CD4-positive, alpha-beta T cell treated with Interleukin-4 for 1 hour (primary cell): Measurements from ENCODE around the gene SPRTN.

Experiments used
- DNase-seq, 2 donors: peaks; one replicate each; pipeline ENCODE4 v3.0.0-alpha.2; 2020 to 2022

Gene SPRTN, protein sequence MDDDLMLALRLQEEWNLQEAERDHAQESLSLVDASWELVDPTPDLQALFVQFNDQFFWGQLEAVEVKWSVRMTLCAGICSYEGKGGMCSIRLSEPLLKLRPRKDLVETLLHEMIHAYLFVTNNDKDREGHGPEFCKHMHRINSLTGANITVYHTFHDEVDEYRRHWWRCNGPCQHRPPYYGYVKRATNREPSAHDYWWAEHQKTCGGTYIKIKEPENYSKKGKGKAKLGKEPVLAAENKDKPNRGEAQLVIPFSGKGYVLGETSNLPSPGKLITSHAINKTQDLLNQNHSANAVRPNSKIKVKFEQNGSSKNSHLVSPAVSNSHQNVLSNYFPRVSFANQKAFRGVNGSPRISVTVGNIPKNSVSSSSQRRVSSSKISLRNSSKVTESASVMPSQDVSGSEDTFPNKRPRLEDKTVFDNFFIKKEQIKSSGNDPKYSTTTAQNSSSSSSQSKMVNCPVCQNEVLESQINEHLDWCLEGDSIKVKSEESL

DNA sequence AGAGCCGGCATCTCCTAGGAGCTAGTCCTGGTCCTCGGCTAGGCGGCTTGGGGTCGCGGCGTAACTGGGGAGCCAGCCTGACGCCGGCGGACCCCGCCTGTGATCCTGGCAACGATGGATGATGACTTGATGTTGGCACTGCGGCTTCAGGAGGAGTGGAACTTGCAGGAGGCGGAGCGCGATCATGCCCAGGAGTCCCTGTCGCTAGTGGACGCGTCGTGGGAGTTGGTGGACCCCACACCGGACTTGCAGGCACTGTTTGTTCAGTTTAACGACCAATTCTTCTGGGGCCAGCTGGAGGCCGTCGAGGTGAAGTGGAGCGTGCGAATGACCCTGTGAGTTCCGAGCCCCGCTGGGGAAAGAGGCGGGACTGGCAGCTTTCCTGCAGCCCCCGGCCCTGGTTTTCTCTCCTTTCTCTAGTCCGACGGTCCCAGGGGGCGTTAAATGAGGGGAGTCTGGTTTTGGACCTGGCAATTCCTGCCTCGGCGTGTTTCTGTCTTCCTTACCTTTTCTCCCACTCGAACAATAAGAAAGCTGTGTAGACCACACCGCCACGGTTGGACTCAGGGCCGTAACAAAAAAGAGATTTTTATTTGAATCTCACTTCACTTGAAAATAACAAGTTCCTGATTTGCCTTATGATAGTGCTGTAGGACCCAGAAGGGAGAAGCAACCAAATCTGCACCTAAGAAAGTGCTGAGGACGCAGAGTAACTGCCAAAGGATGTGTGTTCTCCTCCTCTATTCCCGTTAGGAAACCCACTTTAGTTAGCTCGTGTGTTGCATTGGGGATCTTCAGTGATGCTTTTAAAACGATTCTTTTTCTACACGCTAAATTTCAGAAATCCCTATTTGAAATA is at the start of gene SPRTN:
Gene SPRTN (plus strand): TSS at position 24 of the 859 bp plus-strand sequence. CDS start 91 bp downstream, at position 115.
- no peak for DNase-seq

DNA sequence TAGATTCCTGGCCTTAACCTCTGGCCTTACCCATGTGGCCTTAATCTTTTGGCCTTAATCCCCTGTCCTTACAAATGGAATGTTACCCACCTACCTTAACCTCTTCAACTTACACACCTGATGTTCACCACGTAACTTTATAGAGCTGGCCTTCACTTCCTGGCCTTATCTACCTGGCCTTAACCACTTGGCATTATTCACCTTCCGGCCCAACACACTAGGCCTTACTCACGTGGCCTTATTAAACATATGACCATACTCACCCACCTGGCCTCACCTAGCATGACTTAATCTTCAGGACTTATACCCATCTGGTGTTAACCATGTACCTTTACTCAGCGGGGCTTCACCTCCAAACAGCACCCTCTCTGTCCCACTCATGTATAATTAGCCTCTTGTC is 42.2 kb upstream of the SPRTN start:
- DNase-seq = no peak

DNA sequence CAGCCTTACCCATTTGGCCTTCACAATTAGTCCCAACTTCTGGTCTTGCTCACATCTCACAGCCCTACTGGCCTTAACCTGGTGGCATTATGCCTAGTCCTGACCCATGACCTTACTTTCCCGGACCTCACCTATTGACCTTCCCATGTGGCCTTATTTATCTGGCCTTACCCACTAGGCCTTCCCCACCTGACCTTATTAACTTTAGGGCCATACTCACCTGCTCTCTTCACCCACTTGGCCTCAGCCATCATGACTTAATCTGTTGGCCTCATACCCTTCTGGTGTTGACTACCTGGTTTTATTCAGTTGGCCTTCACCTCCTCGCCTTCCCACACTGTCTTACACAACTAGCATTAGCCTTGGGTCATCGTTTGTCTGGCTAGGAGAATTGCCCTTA is 36.1 kb upstream of the SPRTN start:
- no peak for DNase-seq

DNA sequence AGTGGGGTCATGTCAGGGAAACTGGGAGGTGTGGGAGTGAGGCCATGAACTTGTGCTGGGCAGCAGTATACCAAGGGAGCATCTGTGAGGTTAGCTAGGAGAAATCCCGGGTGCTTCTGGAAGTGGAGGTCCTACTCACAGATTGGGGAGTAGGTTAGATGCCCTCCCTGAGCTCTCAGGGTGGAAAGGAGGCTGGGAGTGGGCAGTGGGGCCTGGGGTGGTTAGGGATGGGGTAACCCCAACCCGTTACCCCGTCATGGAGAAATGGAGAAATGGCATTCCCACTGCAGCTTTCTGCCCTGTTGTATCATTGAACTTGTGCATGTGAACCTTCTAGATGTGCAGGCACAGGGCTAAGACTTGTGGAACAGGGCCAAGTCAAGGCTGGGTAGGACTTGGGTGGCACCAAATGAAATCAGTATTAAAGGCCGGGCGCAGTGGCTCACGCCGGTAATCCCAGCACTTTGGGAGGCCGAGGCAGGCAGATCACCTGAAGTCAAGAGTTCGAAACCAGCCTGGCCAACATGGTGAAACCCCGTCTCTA is 27.6 kb upstream of the SPRTN start:
- DNase-seq = no peak

DNA sequence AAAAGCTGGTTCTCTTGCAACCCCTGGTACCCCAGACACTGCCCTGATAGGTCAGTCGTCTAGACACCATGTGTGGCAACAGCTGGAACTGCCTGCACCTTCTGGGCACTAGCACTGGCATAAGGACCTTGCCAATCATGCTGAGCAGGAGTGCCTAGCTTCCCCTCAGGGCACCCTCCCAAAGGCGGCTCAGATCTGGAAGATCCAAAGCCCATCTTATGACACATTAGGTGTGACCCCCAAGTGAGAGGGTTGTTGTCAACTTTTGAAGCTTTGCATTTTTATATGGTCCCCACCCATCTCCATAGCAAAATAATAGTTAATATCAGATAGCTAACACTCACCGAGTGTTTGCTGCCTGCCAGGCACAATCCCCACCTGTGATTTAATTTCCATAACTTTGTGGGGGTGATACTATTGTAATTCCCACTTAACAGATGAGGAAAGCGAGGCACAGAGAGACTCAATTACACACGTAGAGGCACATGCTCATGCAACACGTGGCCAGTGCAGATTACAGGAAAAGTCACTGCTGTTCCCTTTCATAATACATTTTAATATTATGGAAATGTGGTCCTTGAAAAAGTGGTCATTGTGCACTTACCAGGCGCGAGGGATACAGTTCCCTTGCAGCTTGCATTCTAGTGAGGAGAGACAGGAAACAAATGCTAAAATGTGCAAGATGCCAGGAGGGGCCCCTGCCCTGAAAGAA is 26.2 kb upstream of the SPRTN start:
- DNase-seq = no peak

DNA sequence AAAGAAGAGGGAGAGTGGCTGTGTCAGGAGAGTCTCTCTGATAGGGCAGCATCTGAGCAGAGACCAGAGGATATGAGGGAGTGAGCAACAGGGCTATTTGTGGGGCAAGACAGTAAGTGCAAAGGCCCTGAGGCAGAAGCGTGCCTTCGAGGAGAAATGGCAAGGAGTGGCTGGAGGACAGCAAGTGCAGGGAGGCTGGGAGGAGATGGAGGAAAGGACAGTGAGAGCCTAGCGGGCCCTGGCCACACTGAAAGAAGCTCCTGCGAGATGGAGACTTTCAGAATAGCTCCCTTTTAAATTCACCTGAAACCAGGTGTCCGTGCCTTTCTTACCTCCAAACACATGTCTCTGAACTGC is 25.7 kb upstream of the SPRTN start:
- DNase-seq = no peak

DNA sequence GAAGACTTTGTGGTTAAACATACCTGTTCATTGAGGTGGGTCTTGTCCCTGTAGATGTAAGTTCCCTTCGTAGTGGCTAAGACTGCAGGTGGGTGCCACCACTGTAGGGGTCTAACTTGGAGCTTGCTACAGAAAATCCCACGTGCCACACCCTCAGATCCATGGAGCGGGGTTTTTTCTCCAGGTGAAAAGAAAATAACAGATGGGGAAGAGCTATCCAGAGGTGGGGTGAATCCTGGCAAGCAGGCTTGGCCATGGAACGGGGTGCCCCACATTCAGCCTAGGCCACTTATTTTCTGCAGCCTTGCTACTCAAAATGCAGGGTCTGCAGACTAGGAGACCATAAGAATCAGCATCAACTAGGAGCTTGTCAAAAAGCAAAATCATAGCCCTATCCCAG is 24.4 kb upstream of the SPRTN start:
- no peak for DNase-seq

DNA sequence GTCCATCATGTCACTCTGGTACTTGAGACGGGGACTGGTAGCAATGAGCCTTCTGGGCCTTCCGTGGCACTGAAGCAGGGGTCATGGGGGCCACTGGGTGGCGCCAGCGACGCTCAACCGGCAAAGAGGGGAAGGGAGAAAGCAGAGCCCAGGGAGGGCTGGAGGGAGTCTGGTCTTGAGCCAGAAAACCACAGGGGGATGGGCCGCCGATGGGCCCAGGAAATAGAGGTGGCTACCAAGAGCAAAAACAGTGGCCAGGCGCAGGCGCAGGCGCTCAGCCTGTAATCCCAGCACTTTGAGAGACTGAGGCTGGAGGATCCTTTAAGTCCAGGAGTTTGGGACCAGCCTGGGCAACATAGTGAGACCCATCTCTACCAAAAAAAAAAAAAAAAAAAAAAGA is 22.2 kb upstream of the SPRTN start:
- peak; percentile 33 to 34 for DNase-seq

DNA sequence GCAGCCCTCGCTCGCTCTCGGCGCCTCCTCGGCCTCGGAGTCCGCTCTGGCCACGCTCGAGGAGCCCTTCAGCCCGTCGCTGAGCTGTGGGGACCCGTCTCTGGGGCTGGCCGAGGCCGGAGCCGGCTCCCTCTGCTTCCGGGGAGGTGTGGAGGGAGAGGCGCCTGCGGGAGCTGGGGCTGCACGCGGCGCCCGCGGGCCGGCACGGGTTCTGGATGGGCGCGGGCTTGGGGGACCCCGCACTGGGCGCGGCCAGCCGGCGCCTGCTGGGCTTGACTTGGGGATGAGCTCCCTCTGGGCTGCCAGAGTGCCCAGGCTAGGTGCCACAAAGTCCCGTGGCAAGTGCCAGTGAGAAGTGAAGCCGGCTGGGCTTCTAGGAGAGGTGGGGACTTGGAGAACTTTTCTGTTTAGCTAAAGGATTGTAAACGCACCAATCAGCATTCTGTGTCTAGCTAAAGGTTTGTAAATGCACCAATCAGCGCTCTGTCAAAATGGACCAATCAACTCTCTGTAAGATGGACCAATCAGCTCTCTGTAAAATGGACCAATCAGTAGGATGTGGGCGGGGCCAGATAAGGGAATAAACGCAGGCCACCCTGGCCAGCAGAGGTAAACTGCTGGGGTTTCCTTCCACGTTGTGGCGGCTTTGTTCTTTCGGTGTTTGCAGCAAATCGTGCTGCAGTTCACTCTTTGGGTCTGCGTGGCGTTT is 20.6 kb upstream of the SPRTN start:
- no peak for DNase-seq

DNA sequence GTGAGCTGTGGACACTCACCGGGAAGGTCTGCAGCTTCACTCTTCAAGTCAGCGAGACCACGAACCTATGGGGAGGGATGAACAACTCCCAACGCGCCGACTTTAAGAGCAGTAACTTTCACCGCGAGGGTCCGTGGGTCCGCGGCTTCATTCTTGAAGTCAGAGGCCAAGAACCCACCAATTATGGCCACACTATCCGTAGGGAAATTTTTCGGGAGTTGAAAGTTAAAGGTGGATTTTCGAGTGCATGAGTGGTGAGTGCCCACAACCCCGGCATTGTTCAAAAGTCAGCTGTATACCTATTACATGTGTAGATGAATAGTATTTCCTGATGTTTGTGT is 20.1 kb upstream of the SPRTN start:
- DNase-seq = no peak

DNA sequence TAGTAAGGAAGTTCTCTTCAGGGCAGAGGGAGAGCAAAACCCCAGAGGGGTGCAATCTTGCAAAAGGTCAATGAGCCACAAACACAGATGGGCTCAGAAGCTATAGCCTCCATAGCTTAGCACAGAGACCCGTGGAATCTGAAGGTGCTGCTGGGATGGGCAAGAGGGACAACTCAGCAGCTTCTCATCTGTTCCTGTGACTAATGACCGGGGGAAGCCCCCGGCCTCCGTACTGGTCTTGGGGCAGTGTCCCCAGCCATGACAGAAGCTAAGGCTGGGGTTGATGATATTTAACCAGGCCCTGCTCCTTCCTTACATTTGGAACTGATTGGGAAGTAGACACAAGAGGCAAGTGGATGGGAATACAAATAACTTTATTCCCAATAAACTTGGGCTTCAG is 19.5 kb upstream of the SPRTN start:
- DNase-seq = no peak

DNA sequence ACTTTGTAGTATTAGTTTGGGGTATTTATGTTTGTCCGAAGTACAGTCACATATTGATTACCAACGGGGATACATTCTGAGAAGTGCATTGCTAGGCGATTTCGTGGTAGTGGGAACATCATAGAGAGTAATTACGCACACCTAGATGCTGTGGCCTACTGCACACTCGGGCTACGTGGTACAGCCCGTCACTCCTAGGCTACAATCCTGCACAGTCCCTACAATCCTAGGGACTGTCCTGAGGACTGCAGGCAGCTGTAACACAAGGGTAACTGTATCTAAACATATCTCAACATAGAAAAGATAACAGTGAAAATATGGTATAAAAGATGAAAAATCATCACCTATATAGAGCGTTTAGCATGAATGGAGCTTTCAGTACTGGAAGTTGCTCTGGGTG is 19.0 kb upstream of the SPRTN start:
- no peak for DNase-seq

DNA sequence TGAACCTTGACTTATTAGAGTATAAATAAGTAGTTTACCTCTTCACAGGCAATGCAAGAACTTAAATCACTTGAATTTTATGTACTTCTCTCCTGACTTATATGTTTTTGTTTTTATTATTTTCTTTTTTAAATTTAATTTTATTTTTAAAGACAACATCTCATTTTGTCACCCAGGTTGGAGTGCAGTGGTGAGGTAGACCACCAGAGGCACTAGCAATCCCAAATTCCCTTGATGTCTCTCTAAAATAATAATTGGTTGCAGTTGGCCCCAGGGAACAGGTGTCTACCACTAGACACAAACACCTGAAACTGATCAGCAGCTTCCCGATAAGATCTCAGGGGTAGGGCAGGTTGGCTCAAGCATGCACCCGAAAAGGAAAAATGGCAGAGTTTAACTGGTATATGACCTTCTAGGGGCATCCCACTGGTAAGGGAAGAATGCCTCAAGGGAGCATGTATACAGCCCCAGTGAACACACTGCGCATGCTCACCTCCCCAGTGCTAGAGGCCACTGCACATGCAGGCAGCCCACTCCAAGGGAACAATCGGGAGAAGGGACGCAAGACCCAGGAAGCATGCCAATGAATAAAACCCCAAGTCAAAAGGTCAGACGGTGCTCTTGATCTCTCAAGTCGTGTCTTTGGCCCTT is 15.1 kb upstream of the SPRTN start:
- no peak for DNase-seq

DNA sequence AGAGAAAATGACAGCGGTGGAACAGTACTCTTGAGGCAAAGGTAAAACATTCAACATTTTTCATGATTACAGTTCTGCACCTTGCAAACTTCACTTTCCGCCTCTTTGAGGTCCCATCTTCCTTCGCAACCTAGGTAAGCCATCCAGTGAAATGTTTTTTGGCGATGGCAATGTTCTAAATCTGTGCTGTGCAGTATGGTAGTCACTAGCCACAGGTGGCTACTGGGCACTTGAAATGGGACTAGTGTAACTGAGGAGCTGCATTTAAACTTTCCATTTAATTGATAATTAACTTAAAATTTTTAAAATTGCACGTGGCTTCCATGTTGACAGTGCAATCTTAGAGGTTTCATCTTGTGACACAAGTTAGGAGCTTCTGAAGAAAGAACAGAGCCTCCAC is 13.4 kb upstream of the SPRTN start:
- DNase-seq = no peak

DNA sequence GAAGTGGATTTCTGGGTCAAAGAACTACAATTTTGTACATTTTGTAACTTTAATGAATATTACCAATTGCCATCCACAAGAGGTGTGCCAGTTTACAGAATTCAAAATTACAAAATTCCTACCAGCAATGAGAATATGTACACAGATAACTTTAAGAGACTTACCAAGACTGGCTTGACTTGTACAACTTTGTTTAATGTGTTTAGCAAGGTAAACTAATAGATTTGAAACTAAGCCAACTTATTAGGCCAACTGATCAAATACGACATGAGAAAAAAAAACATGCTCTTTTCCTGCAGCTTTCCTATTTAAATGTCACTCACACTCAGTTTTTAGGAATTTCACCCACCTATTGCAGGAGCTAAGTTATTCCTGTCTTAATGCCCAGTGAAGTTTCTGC is 11.8 kb upstream of the SPRTN start:
- DNase-seq = no peak

DNA sequence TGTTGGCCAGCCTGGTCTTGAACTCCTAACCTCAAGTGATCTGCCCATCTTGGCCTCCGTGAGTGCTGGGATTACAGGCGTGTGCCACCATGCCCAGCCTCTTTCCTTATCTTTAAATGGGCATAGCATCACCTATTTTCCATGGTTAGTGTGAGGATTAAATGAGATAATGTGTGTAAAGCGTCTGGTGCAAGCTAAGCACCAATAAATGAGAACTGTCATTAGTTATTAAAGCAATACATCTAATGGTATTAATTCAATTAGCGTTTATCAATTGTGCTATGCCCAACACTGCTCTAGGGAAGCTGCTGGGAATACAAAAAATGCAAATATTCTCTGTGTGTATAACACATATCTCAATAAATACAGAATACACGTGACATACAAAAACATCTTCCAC is 10.5 kb upstream of the SPRTN start:
- no peak for DNase-seq

DNA sequence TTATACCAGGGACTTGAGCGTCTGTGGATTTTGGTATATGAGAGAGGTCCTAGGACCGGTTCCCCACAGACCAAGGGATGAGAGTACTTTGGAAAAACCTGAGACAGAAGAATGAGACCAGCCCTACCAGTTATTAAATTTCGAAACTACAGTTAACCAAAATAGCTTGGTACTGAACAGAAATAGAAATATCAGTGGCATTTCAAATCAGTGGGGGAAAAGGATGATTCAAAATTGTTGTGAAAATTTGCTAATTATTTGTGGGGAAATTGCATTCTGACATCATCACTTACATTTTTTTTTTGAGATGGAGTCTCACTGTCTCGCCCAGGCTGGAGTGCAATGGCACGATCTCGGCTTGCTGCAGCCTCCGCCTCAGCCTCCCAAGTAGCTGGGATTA is 8.6 kb upstream of the SPRTN start:
- DNase-seq = no peak

DNA sequence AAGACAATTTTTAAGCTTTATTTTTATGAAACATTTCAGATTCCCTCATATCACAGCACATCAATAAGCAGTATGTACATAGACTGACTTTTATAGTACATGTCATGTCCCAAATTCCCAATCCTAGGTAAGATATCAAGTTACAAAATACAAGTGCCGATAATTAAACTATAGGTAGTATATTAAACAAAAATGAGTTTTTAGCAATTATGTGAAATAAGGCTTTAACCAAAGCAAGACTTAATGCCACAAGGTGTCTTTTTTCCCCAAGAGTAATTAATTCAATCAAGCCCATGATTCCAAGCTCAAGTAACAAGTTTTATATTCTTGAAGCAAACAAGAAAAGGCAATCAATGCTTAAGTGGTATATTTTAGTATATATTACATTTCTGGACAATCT is 5.3 kb upstream of the SPRTN start:
- DNase-seq = no peak

DNA sequence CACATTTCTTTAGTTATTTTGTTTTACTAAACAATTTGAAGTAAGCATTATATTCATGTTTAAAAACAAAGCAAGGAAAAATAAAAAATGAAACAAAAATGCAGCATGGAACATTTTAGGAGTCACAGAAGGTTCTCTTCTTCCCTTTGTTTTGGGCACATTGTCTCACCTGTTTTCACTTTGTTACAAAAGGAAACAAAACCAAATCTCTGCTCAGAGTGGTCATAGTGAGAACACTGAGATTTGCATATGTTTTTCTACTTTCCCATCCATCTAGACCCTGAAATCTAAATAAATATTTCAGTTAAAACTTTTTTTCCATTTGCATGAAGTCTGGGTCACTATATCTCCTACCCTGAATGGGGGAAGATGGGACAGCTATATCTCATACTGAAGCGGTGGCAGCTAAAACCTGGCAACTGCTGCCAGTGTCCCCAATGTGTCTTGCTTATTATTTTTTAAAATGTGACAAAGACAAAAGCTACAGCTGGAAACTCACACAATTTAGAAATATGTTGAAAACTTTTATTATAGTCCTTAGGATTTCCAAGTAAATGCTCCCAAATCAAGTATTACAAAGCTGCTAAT is 3.9 kb upstream of the SPRTN start:
- no peak for DNase-seq

DNA sequence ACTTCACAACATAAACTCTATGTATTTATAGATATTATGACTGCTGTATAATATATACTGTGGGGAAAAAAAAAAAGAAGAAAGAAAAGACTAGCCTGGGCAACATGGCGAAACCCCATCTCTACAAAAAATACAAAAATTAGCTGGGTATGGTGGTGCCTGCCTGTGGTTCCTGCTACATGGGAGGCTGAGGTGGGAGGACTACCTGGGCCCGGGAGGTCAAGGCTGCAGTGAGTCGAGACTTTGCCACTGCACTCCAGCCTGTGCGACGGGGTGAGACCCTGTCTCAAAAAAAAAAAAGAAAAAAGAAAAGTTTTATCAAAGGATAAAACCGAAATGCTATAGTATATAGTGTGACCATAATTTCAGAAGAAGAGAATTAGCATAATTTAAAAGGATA is 3.1 kb upstream of the SPRTN start:
- DNase-seq = no peak
